NCI-H187 treated with DMSO at 0.1 percent for 48 hours (cell line): Measurements from ENCODE around the gene UGT1A9.
"Not testable (repeated sequence)": the region's sequence is repeated elsewhere in the genome, so short reads cannot be mapped to it uniquely, and the experiment has no call there.

Experiments used
- DNase-seq: peaks from one replicate; lab custom pipeline; 2025; lab: John Stamatoyannopoulos, UW

UGT1A9 gene

DNA sequence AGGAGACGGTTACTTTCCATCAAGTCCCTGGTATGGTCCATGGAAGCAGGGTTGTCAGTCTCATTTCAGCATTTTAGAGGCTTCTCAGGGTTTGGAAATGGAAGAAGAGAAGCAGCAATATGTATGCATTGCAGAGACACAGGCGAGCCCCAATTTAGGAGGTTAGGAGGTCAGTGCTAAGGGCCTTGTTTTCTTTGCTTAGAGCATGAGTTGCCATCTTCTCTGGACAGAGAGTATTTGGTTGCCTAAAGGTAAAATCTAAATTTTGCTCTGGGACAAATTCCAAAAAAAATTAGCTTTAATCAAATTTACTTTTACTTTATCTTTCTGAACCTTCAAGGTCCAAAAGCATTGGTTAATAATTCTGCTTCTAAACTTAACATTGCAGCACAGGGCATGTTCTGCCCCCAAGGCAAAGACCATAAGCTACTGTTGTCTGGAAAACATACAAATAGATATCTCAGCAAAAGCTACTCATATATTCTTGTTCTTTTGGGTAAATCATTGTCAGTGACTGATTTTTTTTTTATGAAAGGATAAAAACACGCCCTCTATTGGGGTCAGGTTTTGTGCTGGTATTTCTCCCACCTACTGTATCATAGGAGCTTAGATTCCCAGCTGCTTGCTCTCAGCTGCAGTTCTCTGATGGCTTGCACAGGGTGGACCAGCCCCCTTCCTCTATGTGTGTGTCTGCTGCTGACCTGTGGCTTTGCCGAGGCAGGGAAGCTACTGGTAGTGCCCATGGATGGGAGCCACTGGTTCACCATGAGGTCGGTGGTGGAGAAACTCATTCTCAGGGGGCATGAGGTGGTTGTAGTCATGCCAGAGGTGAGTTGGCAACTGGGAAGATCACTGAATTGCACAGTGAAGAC, at the start of gene UGT1A9:
Gene UGT1A9, plus strand, starts transcription at position 609 of the 872 bp plus-strand sequence. Its CDS starts 37 bp downstream, at position 646.
- no peak for DNase-seq

DNA sequence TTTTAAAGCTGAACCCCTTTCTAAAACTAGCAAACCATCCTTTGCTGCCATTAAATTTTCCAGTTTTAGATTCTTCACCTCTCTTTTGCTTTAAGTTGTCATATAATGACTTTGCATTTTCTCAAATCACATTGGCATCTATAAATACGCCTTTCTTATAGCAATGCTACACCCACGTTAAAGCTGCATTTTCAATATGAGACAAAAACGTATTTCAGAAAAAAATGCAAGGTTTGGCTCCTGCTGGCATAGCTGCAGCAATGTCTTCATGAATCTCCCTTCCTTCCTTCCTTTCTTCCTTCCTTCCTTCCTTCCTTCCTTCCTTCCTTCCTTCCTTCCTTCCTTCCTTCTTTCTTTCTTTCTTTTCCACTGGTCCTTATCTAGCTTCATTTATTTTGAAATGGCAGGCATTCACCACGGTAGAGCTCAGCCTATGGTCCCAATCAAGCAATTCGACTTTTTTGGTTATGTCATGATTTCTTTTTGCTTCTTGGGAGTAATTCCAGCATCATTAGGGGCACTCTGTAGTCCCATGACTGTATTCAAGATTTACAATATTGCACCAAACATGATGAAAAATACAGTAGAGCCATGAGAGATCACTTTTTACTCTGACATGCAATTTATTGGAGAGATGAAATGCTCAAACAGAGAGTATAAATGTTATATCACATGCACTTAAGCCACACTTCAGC, 44.2 kb upstream of the UGT1A9 start:
- DNase-seq = no peak

DNA sequence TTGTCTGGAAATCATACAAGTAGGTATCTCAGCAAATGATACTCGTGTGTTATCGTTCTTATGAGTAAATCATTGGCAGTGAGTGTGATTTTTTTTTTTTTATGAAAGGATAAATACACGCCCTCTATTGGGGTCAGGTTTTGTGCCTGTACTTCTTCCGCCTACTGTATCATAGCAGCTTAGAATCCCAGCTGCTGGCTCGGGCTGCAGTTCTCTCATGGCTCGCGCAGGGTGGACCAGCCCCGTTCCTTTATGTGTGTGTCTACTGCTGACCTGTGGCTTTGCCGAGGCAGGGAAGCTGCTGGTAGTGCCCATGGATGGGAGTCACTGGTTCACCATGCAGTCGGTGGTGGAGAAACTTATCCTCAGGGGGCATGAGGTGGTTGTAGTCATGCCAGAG, 35.4 kb upstream of the UGT1A9 start, which contains the start of gene UGT1A10:
Gene UGT1A10, plus strand, starts transcription at position 143 of the 400 bp plus-strand sequence. Its CDS starts 75 bp downstream, at position 218.
- not testable (repeated sequence) for DNase-seq

DNA sequence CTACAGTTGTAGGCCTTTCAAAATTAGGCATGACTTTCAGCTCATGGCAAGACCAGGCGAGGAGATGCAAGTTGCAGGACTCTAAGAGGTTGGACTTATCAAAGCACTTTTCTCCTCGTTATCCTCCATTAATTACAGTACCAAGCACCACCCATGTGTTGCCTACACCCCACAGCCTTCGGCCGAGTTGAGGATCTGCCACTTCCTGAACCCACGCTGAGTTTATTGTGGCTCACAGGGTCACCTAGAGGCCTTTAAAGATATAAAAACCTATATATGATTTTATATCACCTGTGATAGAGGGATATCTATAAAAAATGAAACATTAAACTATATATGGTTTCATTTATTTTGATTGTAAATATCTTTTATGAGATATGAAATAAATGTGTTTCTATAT, 32.9 kb upstream of the UGT1A9 start:
- DNase-seq = no peak

DNA sequence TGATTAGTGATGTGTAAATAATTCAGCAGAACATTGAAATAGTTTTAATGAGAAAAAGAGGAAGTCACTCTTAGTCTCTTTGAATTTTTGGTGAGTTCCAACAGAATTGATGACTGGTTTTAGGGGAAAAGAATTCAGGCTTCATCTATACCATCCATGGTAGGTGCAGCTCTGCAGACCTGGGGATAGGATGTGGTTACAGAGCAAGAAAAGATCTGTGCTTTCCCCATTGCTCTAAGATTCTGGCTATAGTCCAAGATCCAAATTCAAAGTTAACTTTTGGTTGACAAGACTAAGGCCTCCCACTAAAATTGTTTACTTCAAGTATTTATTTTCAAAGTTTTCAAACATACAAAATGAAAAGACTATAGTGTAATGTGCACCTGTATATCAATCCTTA, 31.8 kb upstream of the UGT1A9 start:
- no peak for DNase-seq

DNA sequence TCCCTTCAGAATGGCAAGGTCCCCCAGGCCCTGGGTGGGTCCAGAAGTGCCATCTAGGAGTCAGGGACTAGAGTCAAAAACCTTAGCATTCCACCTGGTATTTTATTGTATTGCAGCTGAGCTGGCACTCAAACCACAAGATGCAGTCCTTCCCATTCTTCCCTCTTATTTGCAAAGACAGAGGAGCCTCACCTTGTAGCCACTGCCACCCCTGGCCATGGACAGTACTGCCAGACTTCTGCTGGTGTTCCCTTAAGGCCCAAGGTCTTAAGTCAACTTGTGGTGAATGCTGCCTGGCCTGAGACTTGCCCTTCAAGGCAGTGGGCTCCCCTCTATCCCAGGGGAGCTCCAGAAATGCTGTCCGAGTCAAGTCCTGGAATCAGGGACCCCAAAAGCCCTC, 28.6 kb upstream of the UGT1A9 start:
- no peak for DNase-seq

DNA sequence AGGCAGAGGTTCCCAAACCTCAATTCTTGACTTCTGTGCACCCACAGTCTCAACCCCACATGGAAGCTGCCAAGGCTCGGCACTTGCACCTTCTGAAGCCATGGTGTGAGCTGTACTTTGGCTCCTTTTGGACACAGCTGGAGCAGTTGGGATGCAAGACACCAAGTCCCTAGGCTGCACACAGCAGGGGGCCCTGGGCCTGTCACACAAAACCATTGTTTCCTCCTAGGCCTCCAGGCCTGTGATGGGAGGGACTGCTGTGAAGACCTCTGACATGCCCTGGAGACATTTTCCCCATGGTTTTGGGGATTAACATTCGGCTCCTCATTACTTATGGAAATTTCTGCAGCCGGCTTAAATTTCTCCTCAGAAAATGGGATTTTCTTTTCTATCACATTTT, 25.7 kb upstream of the UGT1A9 start:
- DNase-seq = not testable (repeated sequence)

DNA sequence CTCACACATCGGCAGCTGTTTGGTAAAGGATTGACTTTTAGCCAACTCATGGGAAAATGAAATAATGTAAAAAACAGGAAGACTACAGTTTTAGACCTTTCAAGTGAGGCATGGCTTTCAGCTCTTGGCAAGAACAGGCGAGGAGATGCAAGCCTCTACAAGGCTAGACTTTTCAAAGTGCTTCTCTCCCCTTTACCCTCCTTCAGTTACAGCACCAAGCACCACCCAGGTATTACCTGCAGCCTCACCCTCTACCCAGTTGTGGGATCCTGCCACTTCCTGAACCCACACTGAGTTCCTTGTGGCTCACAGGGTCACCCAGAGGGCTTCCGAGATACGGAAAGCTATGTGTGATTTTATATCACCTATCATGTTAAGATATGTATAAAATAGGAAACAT, 20.7 kb upstream of the UGT1A9 start:
- no peak for DNase-seq

DNA sequence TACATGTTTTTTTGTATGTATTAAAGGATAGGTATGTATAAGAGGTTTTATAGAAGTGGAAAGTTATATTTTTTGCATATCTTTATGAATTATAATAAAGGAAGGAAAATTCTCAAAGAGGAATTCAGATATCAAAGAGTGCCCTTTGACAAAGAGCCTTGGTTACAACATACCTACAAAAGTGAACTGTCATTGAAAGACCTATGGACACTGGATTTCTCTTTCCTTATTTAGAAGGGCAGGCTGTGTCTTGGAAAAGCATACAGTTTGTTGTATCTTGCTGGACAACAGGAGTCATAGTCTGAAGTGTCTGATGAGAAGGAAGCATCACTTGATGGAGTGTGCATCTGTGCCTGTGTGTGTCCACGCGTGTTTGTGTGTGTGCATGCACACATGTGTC, 20.3 kb upstream of the UGT1A9 start:
- DNase-seq = no peak

DNA sequence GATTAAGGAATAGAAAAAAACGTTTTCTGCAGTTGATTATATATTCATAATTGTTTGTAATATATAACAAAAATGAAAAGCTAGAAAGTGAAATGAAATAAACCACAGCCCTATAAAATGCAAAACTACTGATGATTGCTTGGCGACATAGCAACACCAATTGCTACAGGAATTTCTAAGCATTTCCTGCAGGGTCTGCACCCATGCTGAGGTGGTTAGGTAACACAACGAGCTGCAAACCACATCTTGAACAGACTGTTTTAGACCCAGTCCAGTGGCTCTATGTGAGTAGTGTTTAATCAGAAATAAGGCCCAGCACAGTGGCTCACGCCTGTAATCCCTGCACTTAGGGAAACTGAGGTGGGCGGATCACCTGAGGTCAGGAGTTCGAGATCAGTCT, 17.2 kb upstream of the UGT1A9 start:
- DNase-seq = no peak

DNA sequence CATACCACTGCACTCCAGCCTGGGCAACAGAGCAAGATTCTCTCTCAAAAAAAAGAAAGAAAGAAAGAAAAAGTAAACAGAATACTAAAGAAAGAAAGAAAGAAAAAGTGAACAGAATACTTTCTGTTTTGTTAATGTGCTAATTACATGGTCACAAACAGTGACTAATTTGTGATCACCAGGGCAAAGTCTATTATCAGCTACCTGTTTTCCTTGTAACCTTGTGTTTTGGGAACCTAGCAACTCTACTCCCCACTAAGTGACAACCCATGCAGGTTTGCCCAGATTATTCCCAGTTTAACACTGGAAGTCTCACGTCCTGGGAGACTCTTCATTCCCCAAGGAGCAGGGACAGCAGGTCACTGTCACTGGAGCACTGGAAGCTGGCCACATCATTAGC, 16.7 kb upstream of the UGT1A9 start:
- no peak for DNase-seq

DNA sequence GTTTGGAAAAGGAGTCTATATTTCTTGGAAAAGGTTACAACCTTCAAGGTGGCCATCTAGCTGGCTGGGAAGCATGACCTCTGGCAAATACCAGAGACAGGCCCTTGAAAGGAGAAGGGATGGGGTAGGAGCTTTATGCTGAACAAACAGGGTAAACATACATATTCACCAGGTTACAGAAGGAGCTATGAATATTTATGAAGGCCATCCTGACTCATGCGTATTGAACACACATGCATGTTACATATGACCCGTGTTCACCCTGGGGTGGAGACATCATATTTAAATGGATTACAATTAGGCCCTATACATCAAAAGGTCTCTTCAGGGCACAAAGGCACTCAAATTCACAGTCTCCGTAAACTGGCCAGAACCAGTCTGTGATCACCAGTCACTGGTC, 15.8 kb upstream of the UGT1A9 start:
- not testable (repeated sequence) for DNase-seq

DNA sequence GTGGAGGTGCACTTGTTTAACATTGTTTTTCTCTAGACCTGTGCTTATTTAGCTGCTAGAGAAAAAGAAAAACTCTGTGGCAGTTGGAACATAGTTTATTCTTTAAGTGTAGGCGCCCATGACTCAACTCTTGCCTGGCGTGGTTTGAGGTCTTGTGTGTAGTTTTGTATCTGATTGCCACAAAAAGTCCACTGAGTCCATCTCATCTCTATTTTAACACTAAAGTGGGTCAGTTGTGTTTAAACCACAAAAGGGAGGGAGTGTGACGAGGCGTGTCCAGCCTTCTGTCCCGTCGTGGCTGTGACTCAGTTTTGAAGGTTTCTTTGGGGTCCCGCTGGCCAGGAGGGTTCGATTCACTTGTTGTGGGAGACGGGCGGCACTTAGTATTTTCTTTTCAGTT, 15.3 kb upstream of the UGT1A9 start:
- DNase-seq = no peak

DNA sequence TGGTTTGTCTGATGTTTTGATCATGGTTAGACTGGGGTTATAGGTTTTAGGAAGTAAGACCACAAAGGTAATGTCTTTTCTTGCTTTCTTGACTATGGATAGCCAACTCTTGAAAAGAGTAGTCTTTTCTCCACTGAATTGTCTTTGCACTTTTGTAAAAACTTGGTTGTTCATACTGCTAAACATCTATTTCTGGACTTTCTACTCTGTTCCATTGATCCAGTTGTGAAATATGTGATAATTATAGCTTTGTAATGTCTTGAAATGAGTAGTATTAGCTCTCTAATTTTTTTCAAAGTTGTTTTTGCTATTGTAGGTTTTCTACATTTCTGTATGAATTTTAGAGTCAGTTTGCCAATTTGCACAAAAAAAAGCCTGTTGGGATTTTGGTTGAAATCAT, 13.1 kb upstream of the UGT1A9 start:
- DNase-seq = no peak

DNA sequence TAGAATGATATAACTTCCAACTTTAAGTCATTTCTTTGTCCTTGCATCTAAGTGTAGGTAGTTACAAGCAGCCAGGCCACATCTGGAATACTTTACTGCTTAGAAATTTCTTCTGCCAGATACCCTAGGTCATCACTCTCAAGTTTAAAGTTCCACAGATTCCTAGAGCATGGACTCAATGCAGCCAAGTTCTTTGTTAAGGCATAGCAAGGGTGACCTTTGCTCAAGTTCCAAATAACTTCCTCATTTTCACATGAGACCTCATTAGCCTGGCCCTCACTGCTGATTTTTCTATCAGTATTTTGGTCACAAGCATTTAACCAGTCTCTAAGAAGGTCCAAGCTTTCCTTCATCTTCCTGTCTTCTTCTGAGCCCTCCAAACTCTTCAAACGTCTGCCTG, 7.8 kb upstream of the UGT1A9 start:
- DNase-seq = no peak

DNA sequence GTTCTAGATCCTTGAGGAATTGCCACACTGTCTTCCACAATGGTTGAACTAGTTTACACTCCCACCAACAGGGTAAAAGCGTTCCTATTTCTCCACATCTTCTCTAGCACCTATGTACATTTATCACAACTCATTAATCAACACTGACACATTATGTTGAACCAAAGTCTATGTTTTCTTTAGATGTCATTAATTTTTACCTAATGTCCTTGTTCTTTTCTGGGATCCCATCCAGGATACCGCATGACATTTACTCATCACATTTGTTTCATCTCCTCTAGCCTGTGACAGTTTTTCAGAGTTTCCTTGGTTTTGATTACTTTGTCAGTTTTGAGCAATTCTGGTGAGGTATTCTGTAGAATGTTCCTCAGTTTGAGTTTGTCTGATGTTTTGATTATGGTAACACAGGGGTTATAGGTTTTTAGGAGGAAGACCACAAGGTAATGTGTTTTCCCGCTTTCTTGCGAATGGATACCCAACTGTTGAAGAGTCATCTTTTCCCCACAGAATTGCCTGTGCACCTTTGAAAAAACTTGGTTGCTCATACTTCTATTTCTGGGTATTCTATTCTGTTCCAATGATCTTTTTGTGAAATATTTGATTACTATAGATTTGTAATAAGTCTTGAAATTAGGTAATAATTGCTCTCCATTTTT, 3.0 kb upstream of the UGT1A9 start:
- DNase-seq = no peak

DNA sequence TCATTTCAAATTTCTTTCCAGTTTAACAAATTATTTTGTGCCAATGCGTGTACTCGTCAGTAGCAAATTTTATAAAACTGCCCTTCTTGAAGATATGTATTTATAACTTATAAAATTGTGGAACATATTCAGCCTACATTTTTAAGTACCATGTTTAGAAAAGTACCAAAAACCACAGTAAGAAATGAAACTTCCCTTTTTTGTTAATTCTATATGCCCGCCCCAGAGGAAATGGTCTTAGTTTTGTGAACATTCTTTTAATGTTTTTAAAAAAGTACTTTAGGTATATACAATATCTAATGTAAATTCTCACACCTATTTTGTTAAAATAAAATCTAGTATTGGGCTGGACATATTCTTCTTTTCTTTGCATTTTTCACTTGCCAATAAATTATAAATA, 1.2 kb downstream of the UGT1A9 start:
- DNase-seq = no peak

DNA sequence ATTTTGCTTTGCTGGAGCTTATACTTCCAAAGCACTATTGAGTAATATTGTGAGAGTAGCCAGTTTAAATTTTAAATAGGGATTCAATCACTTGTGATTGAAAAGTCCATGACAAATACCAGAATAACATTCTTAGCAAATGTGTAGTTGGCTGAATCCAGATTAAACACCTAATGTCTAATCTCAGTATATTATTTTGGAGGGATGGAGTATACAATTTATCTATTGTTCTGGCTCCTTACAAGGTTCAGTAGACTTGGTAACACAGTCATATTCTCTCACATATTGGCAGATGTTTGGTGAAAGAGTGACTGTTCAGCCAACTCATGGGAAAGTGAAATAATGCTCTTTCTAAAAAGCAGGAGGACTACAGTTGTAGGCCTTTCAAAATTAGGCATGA, 2.2 kb downstream of the UGT1A9 start:
- DNase-seq = no peak

DNA sequence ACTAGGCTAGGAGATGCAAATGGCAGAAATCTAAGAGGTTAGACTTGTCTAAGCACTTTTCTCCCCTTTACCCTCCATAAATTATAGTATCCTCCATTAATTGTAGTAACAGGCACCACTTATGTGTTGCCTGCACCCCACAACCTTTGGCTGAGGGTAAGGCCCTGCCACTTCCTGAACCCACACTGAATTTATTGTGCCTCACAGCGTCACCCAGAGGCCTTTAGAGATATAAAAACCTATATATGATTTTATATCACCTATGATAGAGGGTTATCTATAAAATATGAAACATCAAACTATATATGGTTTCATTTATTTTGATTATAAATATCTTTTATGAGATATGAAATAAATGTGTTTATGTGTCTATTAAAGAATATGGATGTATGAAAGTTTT, 2.6 kb downstream of the UGT1A9 start:
- DNase-seq = no peak

DNA sequence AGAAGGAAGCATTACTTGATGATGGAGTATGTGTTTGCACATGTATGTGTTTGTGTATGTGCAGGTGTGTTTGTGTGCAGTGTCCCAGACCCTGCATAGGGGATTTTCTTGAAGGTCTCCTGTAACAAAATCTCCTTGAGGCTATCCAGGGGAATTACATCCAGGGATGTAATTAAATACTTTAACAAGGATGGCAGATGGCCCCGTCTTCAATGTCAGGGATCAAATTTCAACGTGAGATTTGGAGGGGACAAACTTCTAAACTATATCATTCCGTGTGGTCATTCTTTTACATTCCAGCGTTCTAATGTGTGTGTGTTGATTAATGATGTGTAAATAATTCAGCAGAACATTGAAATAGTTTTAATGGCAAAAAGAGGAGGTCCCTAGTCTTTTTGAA, 3.3 kb downstream of the UGT1A9 start:
- DNase-seq = no peak

DNA sequence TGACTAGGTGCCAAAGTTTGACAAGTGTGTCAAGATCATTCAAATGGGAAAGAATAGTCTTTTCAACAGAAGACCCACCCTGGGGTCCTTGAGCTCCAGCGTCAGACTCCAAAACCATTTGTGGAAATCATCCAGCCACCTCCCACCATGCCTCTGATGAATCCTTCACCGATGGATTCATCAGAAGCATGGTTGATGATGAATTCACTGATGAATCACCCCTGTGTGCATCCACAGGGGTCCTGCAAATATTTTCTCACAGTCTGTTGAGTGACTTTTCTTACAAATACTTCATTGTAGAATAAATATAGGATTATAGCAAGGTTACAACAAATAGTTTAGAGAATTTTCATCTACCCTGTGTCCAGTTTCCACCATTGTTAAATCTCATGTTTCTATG, 4.3 kb downstream of the UGT1A9 start:
- no peak for DNase-seq

DNA sequence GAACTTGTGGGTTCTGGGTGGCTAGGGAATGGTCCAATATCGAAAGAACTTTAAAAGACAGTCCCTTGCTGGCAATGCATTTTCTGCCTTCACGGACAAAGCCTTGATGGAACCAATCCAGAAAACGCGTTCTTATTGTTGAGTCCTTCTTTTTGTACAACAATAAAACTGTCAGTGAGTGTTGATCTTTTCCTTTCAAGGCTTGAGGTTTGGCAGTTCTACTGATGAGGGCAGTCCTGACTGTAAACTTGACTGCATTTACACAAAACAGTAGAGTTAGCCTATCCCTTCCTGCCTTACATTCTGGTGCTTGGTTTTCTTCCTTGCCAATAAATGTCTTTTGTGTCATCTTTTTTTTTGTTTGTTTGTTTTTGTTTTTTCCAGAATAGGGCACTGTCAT, 7.5 kb downstream of the UGT1A9 start:
- no peak for DNase-seq
